ENCODE results near the gene EHMT1.

DNA sequence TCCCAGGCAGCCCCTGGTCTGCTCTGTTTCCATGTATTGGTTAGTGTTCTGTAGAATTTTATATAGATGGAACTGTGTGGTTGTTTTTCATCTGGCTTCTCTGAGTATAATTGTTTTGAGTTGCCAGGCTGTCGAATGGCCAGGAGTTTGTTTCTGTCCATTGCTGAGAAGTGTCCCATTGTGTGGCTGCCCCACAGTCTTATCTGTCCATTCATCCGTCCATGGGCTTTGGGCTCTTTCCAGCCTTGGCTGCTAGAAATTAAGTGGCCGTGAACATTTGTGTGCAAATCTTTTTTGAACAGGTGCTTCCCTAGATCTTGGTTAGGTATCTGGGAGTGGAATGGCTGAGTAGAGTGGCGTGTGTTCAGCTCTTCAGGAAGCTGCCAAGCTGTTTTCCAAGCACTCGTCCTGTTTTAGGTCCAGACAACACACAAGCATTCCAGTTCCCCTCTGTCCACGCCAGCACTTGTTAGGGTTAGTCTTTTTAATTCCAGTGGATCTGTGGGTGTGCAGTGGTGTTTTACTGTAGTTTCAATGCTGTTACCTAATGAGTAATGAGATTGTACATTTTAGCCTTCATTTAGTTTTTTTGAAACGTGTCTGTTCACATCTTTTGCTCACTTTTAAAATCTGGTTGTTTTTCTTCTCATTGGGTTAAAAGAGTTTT is 136.6 kb downstream of the EHMT1 start:
- TF ChIP-seq POLR2A (IDR thresholded peaks at IDR 0.05; ENCODE audit: low read depth) (no peak), POLR2AphosphoS5 (IDR thresholded peaks at IDR 0.05) (no peak), EP300 (IDR thresholded peaks at IDR 0.05) (no peak)
- TF ChIP-seq, protein P1, sequence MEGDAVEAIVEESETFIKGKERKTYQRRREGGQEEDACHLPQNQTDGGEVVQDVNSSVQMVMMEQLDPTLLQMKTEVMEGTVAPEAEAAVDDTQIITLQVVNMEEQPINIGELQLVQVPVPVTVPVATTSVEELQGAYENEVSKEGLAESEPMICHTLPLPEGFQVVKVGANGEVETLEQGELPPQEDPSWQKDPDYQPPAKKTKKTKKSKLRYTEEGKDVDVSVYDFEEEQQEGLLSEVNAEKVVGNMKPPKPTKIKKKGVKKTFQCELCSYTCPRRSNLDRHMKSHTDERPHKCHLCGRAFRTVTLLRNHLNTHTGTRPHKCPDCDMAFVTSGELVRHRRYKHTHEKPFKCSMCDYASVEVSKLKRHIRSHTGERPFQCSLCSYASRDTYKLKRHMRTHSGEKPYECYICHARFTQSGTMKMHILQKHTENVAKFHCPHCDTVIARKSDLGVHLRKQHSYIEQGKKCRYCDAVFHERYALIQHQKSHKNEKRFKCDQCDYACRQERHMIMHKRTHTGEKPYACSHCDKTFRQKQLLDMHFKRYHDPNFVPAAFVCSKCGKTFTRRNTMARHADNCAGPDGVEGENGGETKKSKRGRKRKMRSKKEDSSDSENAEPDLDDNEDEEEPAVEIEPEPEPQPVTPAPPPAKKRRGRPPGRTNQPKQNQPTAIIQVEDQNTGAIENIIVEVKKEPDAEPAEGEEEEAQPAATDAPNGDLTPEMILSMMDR (IDR thresholded peaks at IDR 0.05) = no peak

Data from esophagus muscularis mucosa (tissue), 4 donors.